ENCODE measurements around the gene EFCC1. TPM values are rescaled to one million over a fixed set of nuclear protein-coding genes. Genes with fewer than 3 reads are reported as not detected.
A peak's percentile ranks its signal among the peaks of the same experiment; 100 is the strongest.

The EFCC1 gene
- total RNA-seq, 4 donors from 2014 or later: 0.75 to 2.2 (median 1.7) TPM

GRCh38 chr3:129025108-129025507, 24.0 kb downstream of the EFCC1 start:
- DNase-seq: no peak
- 88 to 91% methylated on average over 11 to 15 of the region's 15 CpGs for WGBS, 2 donors (ENCODE audit: low coverage in 1 of 2)
- no peak overlapping the region for H3K4me3 ChIP-seq
- H3K27ac ChIP-seq: peak overlapping the region; percentile 36 to 74 (median 70)
- in situ Hi-C loops (cut with MboI; ENCODE audit: low pct_ligation_motif_present in 1 of 4, low pct_unique_long_range_greater_than_20kb in 1 of 4, low sequenced_read_pairs in 3 of 4): no loop called here
- no peaks in the 10 kb centered on the region for H3K36me3 ChIP-seq
- peaks cover 0 to 18% (median 13%) of the 10 kb centered on the region in 4 donors for H3K4me1 ChIP-seq
- intact Hi-C loops (cut with DNase I; ENCODE audit: low total_unique reads): no loop called here
- no peaks in the 10 kb centered on the region for H3K9me3 ChIP-seq
- TF ChIP-seq CTCF (IDR thresholded peaks at IDR 0.05) (no peak), EP300 (IDR thresholded peaks at IDR 0.05; ENCODE audit: low read depth) (no peak), POLR2AphosphoS5 (IDR thresholded peaks at IDR 0.05) (no peak), POLR2A (IDR thresholded peaks at IDR 0.05) (no peak)
- H3K27me3 ChIP-seq: no peaks in the 10 kb centered on the region

- WGBS, 2 donors (ENCODE audit: low coverage in 1 of 2): 70 to 71% methylated on average over 2 to 8 of the region's 8 CpGs
- in situ Hi-C loops (cut with MboI; ENCODE audit: low pct_ligation_motif_present in 1 of 4, low pct_unique_long_range_greater_than_20kb in 1 of 4, low sequenced_read_pairs in 3 of 4): no loop called here
- H3K9me3 ChIP-seq: no peaks in the 10 kb centered on the region
- no peak overlapping the region for H3K4me3 ChIP-seq
- no peaks in the 10 kb centered on the region for H3K36me3 ChIP-seq
- TF ChIP-seq EP300 (IDR thresholded peaks at IDR 0.05; ENCODE audit: low read depth) (no peak), POLR2AphosphoS5 (IDR thresholded peaks at IDR 0.05) (peak; percentile 55 to 69 (median 60))
- peak overlapping the region; percentile 71 to 76 (median 74) for H3K27ac ChIP-seq
- DNase-seq: peak; percentile 40
- no peaks in the 10 kb centered on the region for H3K27me3 ChIP-seq
- intact Hi-C loops (cut with DNase I; ENCODE audit: low total_unique reads): no loop called here
- H3K4me1 ChIP-seq: peaks cover 0 to 18% (median 13%) of the 10 kb centered on the region in 4 donors
These were observed 24.8 kb downstream of the EFCC1 start for GRCh38 chr3:129025691-129026435.

- Histone ChIP-seq H3K4me1 (peaks cover 0 to 18% (median 13%) of the 10 kb centered on the region in 4 donors), H3K9me3 (no peaks in the 10 kb centered on the region), H3K4me3 (peak overlapping the region; percentile 34 to 58 (median 41)), H3K27ac (peak overlapping the region; percentile 71 to 76 (median 74)), H3K27me3 (no peaks in the 10 kb centered on the region), H3K36me3 (no peaks in the 10 kb centered on the region)
- intact Hi-C loops (cut with DNase I; ENCODE audit: low total_unique reads) (no loop called here), in situ Hi-C loops (cut with MboI; ENCODE audit: low pct_ligation_motif_present in 1 of 4, low pct_unique_long_range_greater_than_20kb in 1 of 4, low sequenced_read_pairs in 3 of 4) (no loop called here)
- peak; percentile 94 for DNase-seq
- 11% methylated on average over 30 of the region's 54 CpGs; no CpG with 5 or more reads in 1 of the 2 donors for WGBS, 2 donors (ENCODE audit: low coverage in 1 of 2)
- TF ChIP-seq POLR2AphosphoS5 (IDR thresholded peaks at IDR 0.05) (peak; percentile 81 to 88 (median 82)), EP300 (IDR thresholded peaks at IDR 0.05; ENCODE audit: low read depth) (no peak), POLR2A (IDR thresholded peaks at IDR 0.05) (peak; percentile 64), CTCF (IDR thresholded peaks at IDR 0.05) (peak; percentile 22 to 78 (median 59))
These were observed 25.8 kb downstream of the EFCC1 start for GRCh38 chr3:129026728-129027543.

GRCh38 chr3:129027544-129027880, 26.4 kb downstream of the EFCC1 start:
- intact Hi-C loops (cut with DNase I; ENCODE audit: low total_unique reads) (no loop called here), in situ Hi-C loops (cut with MboI; ENCODE audit: low pct_ligation_motif_present in 1 of 4, low pct_unique_long_range_greater_than_20kb in 1 of 4, low sequenced_read_pairs in 3 of 4) (no loop called here)
- Histone ChIP-seq H3K36me3 (no peaks in the 10 kb centered on the region), H3K4me3 (peak overlapping the region; percentile 34 to 58 (median 41)), H3K27me3 (no peaks in the 10 kb centered on the region), H3K4me1 (peaks cover 0 to 18% (median 13%) of the 10 kb centered on the region in 4 donors), H3K9me3 (no peaks in the 10 kb centered on the region), H3K27ac (peak overlapping the region; percentile 71 to 76 (median 74))
- WGBS, 2 donors (ENCODE audit: low coverage in 1 of 2): 83% methylated on average over 15 of the region's 15 CpGs; no CpG with 5 or more reads in 1 of the 2 donors
- no peak for DNase-seq
- TF ChIP-seq POLR2AphosphoS5 (IDR thresholded peaks at IDR 0.05) (no peak), EP300 (IDR thresholded peaks at IDR 0.05; ENCODE audit: low read depth) (no peak), CTCF (IDR thresholded peaks at IDR 0.05) (no peak), POLR2A (IDR thresholded peaks at IDR 0.05) (no peak)

Measured in transverse colon (tissue), 4 donors.